ENCODE measurements around the gene TAB2.

GRCh38 chr6:149318581-149319286 is 1.2 kb downstream of the TAB2 start:
- TF ChIP-seq CTCF (IDR thresholded peaks at IDR 0.05) (no peak), POLR2AphosphoS5 (IDR thresholded peaks at IDR 0.05) (no peak), POLR2A (IDR thresholded peaks at IDR 0.05; ENCODE audit: low read depth) (no peak), EP300 (IDR thresholded peaks at IDR 0.05) (no peak)

Data from esophagus muscularis mucosa (tissue), 4 donors.